HUDEP-2 (cell line): ENCODE data around the gene GNG7.
"Not testable (repeated sequence)": the region's sequence is repeated elsewhere in the genome, so short reads cannot be mapped to it uniquely, and the experiment has no call there.

ENCODE experiments used
- DNase-seq, 76 experiments: peaks; one replicate each; lab custom pipeline; 2025; ENCODE audit not compliant: unreplicated experiment in 76 of 76; lab: John Stamatoyannopoulos, UW

Gene GNG7

GRCh38 chr19:2556221-2557092 is 146.0 kb downstream of the GNG7 start:
- no peak for DNase-seq

GRCh38 chr19:2555422-2556220 is 146.9 kb downstream of the GNG7 start:
- no peak for DNase-seq

GRCh38 chr19:2554856-2555255 is 147.6 kb downstream of the GNG7 start:
- no peak for DNase-seq

- no peak for DNase-seq
Measured at GRCh38 chr19:2553510-2553909, 149.0 kb downstream of the GNG7 start.

GRCh38 chr19:2552859-2553258 is 149.6 kb downstream of the GNG7 start:
- DNase-seq = peak in 15 of 76 experiments; percentile 8 to 48 (median 23)

- no peak for DNase-seq
Measured at GRCh38 chr19:2551864-2552185, 150.7 kb downstream of the GNG7 start.

- DNase-seq = no peak
Measured at GRCh38 chr19:2551172-2551863, 151.2 kb downstream of the GNG7 start.

- DNase-seq = no peak
Measured at GRCh38 chr19:2550431-2551171, 151.9 kb downstream of the GNG7 start.

- peak in 2 of 76 experiments; percentile 10 to 29 for DNase-seq
Measured at GRCh38 chr19:2549701-2550191, 152.7 kb downstream of the GNG7 start.

GRCh38 chr19:2548966-2549365 is 153.5 kb downstream of the GNG7 start:
- no peak for DNase-seq

- no peak for DNase-seq
Measured at GRCh38 chr19:2547721-2548120, 154.8 kb downstream of the GNG7 start.

- DNase-seq = no peak
Measured at GRCh38 chr19:2547033-2547680, 155.3 kb downstream of the GNG7 start.

- peak in 19 of 76 experiments; percentile 7 to 64 (median 32) for DNase-seq
Measured at GRCh38 chr19:2546128-2547032, 156.1 kb downstream of the GNG7 start.

- DNase-seq = not testable (repeated sequence)
Measured at GRCh38 chr19:2545416-2546127, 156.9 kb downstream of the GNG7 start.

- no peak for DNase-seq
Measured at GRCh38 chr19:2544576-2545415, 157.7 kb downstream of the GNG7 start.

- peak in 29 of 76 experiments; percentile 5 to 52 (median 22) for DNase-seq
Measured at GRCh38 chr19:2543463-2544442, 158.7 kb downstream of the GNG7 start.
